NCI-H187 (cell line): ENCODE data around the gene NCOA7.
"Not testable (repeated sequence)": the region's sequence is repeated elsewhere in the genome, so short reads cannot be mapped to it uniquely, and the experiment has no call there.

Experiments
- DNase-seq, 2 experiments: peaks; one replicate each; lab custom pipeline; 2025; lab: John Stamatoyannopoulos, UW

Gene NCOA7

DNA sequence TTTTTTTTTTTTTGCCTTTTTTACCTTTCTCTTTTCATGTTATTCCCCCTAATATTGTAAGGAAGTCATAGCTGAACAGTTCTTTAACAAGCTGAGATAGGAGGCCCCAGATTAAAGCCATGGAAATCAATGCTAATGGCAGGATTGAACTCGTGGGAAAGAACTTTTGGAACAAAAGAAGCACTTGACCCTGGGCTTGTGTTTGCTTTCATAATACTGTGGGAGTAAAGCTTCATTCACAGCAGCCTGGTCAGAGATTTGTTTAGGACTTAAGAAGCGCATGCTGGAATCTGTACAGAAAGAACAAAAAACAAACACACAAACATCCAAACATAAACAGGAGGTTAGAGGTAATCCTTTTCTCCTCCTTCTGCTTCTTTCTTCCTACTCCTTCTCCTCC lies 36.2 kb upstream of the NCOA7 start:
- no peak for DNase-seq

DNA sequence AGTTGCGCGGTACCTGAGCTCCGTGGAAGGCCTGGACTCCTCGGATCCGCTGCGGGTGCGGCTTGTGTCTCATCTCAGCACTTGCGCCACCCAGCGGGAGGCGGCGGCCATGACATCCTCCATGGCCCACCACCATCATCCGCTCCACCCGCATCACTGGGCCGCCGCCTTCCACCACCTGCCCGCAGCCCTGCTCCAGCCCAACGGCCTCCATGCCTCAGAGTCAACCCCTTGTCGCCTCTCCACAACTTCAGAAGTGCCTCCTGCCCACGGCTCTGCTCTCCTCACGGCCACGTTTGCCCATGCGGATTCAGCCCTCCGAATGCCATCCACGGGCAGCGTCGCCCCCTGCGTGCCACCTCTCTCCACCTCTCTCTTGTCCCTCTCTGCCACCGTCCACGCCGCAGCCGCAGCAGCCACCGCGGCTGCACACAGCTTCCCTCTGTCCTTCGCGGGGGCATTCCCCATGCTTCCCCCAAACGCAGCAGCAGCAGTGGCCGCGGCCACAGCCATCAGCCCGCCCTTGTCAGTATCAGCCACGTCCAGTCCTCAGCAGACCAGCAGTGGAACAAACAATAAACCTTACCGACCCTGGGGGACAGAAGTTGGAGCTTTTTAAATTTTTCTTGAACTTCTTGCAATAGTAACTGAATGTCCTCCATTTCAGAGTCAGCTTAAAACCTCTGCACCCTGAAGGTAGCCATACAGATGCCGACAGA lies 31.4 kb upstream of the NCOA7 start:
- DNase-seq: no peak

DNA sequence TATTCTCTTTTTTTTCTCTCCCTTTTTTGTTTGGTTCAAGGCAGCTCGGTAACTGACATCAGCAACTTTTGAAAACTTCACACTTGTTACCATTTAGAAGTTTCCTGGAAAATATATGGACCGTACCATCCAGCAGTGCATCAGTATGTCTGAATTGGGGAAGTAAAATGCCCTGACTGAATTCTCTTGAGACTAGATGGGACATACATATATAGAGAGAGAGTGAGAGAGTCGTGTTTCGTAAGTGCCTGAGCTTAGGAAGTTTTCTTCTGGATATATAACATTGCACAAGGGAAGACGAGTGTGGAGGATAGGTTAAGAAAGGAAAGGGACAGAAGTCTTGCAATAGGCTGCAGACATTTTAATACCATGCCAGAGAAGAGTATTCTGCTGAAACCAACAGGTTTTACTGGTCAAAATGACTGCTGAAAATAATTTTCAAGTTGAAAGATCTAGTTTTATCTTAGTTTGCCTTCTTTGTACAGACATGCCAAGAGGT lies 30.8 kb upstream of the NCOA7 start:
- no peak for DNase-seq

DNA sequence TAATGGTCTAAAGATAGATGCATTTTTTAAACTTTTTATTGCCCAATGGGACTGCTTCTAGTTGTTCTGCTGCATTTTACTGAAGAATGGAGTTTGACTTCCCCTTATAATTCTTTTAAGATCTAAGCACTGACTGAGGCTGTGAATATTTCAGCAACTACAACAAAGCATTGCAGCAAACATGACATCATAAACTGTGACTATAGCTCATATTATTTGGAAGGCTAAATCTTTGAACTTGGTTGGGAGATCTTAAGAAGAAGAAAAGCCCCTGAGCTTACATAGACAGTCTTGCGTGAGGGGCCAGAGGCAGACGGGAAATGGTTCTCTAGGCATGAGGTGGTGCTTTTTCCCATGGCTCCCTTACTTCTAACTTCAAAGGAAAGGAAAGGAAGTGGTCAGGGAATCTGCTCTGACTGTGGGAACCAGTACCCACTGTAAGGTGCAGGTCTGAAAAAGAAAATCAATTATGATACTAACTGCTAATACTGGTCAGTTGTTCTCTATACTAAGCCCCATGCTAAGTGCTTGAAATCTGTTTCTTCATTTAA lies 26.6 kb upstream of the NCOA7 start:
- DNase-seq: no peak

DNA sequence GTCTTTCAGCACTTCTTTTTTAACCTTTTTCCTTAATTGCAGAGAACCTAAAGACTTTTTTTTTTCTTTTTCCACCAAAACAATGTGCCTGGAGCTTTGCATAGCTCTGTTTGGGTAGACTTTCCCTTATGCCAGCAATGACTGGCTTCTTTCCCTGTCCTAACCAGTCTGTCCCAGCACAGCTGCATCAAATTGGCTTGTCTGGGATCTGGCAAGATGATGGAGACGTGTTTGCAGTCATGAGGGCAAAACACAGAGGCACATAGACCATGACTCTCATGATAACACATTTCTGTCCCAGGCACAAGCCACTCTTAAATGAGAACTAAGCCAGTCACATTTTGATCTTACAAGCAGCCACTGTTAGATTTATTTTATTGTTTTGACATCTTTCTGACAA lies 24.8 kb upstream of the NCOA7 start:
- DNase-seq: no peak

DNA sequence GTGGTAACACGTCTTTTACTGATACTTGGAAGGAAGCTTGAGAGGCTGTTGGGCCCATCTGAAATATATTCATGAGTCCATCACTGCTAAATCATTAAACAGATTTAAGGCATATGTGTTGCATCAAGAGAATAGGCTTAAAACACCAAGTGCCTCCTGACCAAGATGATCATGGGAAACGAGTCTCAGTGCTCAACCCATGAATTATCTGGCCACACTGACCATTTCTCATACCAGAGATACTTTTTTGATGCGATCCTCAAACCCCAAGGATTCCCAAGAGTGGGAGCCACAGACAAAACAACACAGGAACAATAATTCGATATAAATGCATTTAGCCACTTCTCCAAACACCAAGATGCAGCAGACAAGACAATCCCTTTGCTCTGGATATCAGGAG lies 24.1 kb upstream of the NCOA7 start:
- no peak for DNase-seq

DNA sequence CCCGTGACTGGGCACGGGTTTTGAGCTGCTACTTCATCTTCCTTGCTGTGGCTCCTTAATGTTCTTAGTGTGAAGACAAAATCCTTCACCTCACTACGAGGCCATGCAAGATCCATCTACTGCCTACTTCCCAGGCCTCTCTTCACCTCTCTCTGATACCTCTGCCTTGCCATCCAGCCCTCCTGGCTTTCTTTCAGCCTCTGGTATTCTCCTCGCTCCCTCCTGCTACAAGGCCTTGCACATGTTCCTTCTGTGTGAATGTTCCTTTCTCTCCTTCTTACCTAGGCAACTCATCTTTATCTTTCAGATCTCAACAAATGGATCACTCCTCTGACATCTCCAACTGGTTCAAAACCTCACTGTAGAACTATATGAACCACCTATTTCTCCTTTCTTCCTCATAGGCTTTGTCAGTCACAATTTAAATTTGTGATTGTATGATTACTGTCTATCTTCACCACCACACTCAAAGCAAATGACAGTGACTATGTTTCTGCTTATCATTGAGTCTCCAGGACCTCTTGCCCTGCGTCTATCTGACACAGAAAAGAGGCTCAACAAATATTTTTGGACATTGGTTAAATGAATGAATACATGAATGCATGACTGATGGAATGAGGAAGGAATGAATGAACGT lies 21.5 kb upstream of the NCOA7 start:
- DNase-seq: no peak

DNA sequence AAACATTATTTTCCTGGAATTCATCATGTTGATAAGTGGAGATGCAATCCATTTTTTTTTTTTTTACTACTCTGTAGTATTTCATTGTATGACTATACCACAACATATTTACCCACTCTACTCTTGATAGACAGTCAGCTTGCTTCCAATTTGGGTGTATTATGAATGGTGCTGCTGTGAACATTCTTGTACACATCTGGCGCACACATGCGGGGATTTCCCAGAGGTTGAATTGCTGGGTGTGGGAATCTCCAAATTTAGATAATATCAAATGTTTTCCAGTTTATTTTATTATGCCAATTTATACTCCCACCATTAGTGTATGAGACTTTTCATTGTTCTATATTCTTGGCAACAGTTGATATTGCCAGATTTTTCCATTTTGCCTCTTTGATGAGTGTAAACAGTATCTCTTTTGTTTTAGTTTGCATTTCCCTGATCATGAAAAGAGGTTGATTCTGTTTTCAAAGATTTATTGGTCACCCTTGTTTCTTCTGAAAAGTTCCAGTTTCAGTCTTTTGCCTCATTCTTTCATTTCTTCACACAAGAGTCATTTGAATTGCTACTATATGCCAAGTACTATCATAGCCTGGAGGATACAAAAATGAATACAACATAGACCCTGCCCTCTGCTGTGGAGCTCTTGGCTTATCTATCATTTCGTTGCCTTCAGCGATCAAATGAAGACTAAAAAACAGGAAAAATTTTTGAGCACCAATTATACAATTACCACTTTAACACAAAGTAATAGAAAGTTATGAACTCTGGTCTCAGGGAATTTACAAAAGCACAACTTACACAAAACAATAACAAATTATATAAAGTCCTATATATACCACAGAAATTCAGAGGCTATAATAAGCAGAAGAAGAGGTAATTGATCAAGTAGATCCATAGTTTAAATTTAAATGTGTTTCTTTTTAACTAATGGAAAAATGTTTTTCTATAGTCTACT lies 17.1 kb upstream of the NCOA7 start:
- DNase-seq: no peak

DNA sequence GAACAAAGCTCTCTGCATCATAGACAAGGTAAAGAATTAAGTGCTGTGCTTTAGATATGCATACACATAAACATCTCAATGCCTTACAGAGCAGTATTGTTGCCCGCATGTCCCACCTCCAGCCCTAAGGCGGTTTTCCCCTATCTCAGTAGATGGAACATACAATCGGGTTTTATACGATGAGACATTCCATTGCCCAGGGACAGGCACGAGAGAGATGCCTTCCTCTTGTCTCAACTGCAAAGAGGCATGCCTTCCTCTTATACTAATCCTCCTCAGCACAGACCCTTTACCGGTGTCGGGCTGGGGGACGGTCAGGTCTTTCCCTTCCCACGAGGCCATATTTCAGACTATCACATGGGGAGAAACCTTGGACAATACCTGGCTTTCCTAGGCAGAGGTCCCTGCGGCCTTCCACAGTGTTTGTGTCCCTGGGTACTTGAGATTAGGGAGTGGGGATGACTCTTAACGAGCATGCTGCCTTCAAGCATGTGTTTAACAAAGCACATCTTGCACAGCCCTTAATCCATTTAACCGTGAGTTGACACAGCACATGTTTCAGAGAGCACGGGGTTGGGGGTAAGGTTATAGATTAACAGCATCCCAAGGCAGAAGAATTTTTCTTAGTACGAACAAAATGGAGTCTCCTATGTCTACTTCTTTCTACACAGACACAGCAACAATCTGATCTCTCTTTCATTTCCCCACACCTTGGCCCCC lies 14.5 kb upstream of the NCOA7 start:
- DNase-seq: not testable (repeated sequence)

DNA sequence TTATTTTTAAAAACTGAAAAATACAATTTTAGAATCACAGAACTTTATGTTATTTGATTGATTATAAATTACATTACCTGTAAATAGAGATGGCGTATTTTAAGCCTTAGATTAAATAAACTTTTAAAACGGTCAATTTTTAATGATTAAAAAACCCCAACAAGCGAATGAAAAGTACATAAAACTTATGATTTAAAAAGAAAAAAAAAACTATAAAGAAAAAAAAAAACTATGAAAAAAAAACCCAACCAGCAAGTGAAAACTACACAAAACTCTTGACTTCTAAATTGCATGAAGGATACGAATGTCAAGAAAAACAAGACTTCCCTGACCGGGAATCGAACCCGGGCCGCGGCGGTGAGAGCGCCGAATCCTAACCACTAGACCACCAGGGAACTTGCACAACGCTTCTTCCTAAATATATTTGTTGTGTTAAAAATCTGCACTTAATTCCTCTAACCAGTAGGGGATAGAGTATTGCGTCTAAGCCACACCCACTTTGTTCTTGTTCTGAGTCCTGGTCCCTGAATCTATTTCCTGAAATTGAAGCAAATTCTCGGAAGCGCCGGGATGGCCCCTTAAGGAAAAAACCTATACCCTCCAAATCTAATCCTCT lies 10.7 kb upstream of the NCOA7 start:
- DNase-seq: peak; percentile 73 to 96

DNA sequence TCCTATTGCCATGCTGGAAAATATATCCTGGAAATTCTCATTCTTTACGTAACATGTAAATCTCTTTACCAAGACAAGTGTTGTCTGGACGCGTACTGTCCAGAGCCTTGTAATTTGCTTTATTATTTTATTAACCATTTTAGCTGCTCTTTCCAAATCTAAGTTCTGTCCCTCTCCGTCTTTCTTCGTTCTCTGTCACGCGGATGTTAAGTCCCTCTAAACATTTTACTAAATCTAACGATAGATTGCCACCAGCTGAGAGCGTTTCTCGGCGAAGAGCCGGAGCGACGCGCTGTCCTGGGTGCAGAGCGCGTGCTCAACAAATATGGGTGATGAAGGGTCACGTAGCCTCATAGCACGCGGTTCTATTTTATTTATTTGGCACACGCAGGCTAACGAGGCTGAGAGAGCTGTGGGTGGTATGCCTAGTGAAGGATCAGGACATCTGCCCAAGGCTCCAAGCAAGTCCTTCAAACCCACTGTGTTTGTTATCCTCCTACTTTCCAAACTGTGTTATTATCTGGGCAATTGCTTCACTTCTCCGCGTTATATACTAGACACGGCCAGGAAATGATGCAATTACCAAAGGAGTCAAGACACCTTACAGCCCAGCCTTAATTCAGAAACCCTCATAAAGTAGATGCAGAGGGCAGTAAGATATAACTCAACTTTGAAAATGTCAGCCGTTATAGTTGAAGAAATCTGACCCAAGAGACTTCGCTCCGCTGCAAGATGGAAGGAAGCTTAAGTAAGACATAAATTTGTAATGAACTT lies 10.0 kb upstream of the NCOA7 start:
- peak; percentile 25 to 64 for DNase-seq

DNA sequence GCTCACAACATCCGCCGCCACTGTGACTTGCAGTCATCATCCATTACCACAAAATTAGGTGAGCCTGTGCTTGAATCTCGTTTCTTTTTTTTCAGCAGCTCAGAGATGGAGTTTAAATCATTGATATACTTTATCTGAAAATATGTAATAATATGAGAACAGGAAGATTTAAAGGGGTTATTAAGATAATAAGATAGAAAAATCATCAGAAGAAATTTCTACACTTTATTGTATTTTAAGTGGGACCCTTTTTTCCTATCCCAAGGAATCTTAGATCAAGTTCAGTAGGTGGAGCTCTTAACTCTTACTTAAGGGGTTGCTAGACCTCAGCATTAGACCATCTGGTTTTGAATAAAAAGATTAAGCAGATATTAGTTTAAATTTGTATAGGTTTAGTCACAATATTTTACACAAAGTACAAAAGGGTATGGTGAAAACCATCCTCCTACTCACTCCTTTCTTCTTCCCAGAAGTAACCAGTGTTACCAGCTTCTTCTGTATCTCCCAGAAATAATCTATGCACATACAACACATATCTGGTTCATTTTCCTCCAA lies 9.4 kb upstream of the NCOA7 start:
- DNase-seq: no peak

DNA sequence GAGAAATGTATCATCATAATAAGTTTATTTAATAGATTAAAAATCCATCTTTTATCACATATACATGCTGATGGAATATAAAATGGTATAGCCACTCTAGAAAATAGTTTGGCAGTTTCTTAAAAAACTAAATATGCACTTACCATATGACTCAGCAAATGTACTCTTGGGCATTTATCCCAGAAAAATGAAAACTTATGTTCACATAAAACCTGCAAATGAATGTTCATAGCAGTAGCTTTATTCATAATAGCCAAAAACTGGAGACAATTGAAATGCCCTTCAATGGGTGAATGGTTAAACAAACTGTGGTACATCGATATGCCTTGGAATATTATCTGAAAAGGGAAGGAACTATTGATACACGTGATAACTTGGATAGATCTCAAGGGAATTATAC lies 6.4 kb upstream of the NCOA7 start:
- no peak for DNase-seq

DNA sequence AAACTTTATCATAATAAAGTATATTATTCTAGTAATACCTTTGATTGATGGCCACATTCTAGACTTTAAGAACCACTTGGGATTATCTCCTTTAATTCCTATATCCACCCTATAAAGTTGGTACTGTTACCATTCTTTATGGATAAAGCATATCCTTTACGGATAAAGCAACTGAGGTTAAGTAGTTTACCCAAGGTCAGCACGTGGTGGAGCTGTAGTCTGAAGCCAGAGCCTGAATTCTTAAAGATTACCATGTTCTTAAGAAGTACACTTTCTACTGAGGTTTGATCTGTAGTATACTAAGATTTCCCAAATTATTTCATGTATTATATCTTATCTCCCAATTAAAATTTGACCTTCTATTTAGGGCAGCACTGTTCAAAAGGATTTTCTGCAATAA lies 3.0 kb upstream of the NCOA7 start:
- no peak for DNase-seq

DNA sequence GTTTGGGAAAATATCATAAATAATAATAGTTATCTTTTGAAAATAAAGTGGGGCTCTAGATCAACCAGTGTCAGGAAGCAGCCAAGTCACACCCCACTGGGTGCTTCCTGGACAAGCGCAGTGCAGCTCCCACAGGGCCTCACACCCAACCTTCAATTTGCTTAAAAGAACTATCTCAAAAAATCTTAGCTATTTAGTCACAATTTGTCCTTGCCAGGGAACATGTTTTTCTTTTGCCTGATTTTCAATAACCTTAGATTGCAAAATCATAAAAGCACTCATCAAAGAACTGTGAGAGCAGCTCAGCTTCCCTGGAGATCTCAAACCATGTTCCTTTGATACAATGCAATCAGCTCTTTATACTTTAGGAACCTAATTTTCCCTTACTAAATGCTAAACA lies 1.6 kb upstream of the NCOA7 start:
- no peak for DNase-seq

DNA sequence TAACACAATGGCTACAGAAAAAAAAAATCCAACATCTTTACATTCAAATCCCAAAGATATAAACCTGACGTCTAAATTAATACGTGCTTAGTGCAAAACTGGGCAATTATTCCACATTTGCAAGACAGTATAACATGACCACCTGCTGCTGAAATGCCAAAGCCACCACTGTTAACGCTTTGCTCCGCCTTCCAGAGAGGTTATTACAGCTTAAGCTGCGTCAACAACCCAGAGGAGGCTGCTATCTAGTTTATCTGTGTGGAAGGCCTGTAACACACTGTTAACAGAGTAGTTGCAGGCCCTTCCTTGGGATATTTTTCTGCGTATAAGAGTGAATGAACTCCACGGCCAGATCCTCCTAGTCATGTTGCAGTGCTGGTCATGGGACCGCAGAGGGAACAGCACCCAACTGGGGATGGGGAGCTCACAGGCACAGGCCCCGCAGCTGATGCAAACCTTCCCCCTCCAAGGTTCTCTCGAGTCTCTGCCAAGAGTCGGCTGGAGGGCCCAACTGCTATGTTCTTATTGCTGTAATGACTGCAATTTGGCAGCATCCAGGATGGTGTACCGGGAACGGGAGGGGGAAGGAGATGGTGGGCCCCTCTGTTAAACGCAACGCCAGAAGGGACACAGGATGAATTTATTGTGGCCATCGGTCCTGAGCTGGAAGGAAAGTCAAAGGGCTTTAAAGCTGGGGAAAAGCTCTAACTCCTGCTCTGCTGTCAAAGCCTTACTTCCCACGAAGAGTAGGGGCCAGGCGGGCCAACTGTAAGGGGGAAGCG lies 993 bp upstream of the NCOA7 start:
- DNase-seq: peak; percentile 62 to 70

DNA sequence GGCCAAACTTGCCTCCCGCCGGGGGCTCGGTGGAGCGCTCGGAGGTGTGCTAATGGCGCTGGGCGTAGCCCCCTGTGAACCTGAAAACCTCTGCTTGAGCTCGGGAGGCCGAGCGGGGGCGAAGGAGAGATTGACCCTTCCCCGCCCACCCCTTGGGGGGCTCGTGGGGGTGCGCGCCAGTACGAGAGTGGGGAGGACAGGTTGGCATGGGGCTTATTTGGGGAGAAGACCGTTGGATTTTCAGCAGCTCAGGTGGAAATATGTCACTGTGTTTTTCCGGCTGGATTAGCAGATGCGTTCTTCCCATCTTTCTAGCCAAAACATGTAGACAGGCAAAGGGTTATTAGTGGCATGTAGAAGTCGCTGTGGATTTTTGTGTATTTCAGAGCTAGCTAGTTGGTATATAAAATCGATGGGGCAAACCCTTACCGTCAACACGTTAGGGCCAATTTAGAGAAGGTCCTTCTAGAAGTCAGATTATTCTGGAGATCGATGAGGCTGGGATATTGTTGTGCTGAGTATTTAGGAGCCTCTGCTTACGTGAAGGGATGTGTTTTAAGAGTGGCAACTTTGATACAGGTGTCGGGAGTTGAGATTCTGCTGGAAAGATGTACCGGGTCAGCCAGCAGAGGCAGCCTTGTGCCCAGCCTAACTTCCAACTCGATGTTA lies 525 bp downstream of the NCOA7 start:
- peak in 1 of 2 experiments; percentile 36 for DNase-seq

DNA sequence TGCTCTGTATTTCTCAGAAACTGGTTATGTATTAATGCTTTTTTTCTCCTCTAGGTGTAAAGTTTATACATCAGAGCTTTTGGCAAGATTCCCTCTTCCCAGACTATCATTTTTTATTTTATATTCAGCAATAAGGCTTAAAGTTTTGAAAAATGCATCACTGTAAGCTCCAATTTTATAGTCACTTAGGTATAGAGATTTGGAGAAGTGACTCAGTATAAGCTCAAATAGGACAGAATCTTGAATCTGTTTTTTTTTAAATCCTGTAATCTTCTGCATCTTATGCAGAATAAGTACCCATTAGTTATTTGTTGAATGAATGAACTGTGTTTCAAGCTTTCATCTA lies 1.0 kb downstream of the NCOA7 start:
- no peak for DNase-seq

DNA sequence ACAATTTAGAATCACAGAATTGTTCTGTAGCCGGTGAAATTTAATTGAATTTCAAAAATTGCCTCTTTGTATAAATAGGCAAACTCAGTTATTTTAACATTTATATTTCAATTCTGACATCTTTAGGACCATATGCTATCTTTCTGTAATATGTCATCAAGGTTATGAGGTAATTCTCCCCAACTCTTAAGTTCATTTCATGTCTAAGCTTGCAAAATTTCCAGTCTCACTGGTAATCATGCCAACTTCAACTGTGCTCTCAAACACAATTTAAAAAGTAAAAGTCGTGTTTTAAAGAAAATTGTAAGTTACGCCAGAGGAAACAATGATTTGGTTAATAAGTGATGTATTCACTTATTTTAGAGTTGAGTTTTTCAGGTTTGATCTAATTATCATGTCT lies 1.4 kb downstream of the NCOA7 start:
- DNase-seq: no peak
